GM18870 (cell line): ENCODE results near the gene NTNG1.
A peak's percentile ranks its signal among the peaks of the same experiment; 100 is the strongest.

Experiments
- ATAC-seq: cut with Tn5 transposase; IDR thresholded peaks from one replicate; pipeline ENCODE4 v1.9.1; 2021; ENCODE audit warnings: moderate library complexity; ENCODE audit not compliant: unreplicated experiment

Gene NTNG1

DNA sequence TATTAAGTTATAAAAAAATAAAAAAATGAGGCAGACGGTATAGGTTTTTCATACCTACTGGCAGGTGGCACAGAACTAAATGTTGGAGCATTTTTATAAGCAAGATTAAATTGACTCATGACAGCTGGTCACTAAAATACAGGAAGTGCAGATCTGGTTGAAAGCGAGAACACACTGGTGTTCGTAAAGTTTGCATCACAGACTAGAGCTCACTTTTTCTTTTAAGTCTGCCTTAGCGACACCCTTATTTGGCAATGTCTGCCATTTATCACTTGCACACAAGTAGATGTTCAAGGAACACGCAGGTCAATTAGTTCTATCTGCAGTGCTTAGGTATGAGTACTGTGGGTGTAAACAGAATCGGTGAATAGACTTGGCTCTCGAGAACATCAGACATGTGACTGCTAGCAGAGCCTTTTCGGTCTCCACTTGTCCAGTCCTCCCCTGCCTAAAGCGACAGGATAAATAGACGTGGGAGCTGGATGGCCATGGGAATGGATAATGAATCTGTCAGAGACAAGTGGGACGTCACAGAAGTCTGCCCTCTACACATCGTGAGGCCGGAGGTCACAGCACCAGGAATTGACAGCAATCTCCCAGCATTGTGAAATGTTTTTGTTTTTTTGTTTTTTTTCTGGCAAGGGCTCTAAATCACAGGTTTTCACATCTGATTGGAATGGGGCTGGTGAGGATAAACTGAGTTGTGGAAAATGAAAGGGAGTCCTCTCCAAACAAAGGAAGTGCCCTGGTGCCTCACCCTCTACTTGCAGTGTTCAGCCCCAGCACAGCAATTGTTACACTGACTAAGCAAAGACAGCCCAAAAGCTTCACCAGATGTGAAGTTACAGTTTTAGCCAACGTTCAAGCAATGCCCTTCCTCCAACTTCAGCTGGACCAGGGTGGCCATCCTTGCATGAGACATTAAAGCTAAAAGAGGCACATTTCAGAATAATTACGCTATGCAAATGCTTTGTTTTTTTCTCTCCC is 248.9 kb downstream of the NTNG1 start:
- ATAC-seq: peak; percentile 53

DNA sequence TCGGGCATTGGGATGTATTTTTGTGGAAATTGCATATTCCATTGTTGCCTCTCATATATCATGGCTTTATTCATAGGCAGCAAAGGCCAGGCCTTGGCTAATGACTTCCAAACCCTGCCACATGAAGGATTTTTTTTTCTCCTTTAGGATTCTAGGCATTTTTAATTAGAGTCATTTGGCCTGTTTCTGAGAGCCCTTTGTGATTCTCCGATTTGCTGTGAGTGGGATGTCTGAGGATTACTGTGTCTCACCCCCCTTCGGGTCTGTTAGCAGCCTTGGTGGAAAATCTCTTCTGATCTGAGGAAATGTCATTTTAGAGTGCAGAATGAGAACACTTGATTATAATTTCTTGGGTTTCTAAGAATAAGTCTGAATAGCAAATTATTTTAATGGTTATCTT is 253.5 kb downstream of the NTNG1 start:
- ATAC-seq: no peak

GRCh38 chr1:107401704-107402103 is 260.9 kb downstream of the NTNG1 start:
- ATAC-seq: no peak

GRCh38 chr1:107404756-107405155 is 263.9 kb downstream of the NTNG1 start:
- ATAC-seq: no peak

GRCh38 chr1:107405236-107405635 is 264.4 kb downstream of the NTNG1 start:
- no peak for ATAC-seq

DNA sequence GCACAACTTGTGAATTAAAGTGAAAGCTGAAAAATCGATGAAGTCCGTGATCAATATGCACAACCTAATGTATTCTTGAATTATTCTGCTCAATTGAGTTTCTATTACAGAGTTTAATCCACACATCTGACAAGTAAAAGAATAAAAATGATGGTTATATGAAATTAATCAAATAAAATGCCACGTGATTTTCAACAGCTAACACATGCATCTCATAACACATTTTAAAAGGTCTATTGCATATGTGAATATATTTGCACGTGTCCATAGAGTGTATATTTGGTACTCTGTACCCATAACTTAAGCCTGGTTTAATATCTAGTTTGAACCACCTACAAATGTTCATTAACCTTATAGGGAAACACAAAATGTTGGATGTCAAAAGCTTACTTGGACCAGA is 266.2 kb downstream of the NTNG1 start:
- no peak for ATAC-seq

DNA sequence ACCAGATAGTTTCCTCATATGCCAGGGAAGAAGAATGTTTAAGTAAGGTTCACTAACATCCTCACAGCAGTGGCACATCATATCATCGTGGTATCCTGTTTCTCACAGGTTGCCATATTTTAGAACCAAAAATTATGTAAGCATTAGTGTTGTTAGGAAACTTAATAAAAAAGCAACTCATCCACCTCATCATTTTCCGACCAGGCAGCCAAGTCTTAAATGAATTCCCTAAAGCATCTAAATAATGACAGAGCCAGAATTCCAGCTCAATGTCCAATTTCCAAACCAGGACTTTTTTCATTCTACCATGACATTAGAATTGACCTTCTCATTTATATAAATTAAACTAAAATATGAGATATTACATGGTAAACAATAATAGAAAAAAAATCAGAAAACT is 272.7 kb downstream of the NTNG1 start:
- no peak for ATAC-seq

DNA sequence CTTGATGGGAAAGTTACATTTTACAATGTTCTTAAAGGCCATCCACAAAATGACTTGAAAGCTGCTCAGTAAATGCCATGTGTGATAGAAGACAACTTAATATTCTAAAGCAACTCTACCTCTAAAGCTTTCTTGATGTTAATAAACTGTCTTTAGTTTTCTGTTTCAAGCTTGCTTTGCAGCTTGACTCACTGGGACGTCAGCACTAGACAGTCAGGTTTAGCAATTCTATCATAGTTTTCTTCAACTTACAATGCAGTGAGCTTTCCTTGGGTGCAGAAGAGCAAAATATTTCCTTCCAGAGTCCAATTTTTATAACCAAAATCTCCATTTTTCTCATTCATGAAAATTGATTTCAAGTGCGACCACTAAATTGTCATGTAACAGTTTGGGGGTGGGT is 273.1 kb downstream of the NTNG1 start:
- ATAC-seq: no peak

- no peak for ATAC-seq
These were observed 273.7 kb downstream of the NTNG1 start for GRCh38 chr1:107414550-107414949.

DNA sequence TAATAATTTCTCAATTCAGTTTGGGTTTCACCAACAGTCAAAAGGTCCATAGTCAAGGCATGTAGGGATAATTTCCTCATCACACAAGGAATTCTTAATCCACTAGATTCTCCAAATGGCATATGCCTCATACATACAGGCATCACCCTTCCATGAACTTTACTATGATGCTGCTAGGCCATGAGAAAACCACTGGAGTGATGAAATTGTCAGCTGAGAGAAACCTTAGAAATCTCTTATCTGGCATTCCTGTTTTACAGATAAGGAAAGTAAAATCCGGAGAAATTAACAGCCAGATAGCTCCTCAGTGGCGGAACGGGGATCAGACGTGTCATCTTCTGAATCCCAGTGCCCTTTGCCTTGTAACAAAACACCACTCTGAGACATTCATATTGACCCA is 274.4 kb downstream of the NTNG1 start:
- ATAC-seq: no peak

DNA sequence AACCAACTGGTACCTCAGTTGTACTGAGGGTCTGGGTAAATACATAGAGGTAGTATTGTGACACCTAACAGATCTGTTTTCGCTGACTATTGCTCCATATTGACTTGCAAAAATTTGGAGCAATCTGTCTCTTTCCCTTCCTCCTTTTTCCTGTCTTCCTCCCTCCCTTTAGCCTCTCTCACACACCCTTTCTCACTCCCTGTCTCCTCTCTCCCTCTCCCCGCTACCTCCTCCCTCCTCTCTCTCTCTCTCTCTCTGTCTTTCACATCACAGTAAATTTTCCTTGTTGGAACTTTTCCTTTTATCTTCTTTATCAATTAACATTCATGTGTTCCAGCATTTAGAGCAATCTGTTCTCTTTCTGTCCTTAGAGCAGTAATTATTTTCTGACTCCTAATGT is 278.2 kb downstream of the NTNG1 start:
- no peak for ATAC-seq

GRCh38 chr1:107422901-107423300 is 282.1 kb downstream of the NTNG1 start:
- ATAC-seq: no peak

DNA sequence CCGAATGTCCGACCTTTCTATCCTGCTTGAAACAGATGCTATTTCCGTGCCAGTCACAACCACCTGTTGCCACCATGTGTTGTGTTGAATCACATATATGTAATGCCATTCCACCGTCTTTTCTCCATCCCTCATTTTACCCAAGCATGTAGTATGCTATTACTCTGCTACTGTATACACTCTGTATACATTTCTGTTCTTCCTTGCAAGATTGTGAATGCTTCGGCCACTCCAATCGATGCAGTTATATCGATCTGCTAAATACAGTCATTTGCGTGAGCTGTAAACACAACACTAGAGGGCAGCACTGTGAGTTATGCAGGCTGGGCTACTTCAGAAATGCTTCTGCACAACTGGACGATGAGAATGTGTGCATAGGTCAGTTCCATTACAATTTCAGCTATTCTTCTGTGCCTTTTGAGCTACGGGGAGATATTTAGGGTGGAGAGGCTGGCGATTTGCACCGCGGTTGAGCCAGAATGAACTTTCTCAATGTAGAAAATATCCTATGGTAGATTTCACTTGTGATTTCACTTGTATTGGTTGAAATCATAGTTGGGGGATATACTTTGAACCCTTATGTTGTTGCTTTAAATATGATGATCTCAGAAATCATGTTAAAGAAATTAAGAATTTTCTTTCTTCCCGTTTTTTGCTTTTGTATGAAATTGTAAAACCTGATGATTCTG is 289.8 kb downstream of the NTNG1 start:
- ATAC-seq: peak; percentile 62

DNA sequence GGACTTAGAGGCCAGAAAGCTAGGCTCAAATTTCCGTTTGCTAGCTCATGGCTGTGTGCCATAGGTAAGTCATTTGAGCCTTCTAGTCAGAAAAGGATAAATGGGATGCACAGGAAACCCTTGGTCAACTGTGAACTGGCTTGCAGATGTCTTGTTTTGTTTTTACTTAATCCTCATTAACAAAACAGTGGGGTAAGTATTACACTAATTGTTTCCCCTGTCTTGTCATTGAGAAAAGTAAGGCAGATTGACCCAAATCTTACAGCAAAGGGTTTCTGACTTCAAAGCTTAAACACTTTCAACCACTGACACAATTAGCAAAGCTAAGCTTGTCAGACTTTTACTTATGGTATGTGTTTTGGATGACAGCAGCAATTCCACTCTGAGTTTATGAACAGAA is 291.3 kb downstream of the NTNG1 start:
- no peak for ATAC-seq

GRCh38 chr1:107433068-107433467 is 292.2 kb downstream of the NTNG1 start:
- no peak for ATAC-seq

DNA sequence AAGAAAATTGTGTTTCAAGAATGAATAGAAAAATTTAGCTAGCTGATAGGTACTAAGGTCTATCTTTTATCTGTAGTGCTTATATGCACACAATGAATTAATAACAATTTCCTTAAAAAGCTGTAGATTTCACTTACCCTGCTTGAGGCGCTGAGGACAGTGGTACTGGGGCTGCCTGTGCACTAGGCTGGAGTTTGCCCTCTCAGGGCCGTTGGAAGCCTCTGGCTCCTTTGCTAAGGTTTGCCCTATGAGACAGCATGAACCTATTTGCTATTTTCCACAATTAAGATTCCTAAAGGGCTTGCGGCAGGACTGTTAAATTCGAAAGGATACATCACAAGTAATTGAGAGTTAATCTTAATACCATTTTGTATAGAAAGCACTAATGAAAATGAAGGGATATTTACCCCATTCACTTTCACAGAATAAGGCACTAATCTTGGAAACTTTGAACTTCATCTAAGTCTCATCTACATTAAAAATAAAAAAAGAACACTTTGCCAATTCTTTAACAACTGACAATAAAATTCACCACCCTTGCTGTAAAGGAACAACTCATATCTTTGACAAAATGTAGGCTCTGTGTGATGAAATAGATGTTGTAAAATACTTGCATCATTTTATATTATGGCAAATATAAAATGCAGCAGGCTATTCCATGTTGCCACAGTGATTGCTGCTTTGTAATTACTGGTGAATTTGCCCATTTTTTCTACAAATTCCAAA is 293.0 kb downstream of the NTNG1 start:
- no peak for ATAC-seq

DNA sequence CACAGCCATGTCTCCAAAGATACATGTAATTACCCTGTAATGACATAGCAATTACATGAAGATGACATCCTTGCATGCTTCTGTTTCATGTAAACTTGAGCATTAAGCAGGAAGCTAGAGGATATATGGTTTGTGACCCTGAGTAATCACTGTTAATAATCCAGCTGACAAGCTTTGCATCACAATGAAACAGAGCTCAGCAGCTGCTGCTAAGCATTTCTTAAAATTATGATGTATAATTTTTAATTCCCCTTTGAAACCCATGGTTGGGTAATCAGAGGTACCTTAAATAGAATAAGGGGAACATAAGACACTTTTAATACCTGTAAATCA is 293.5 kb downstream of the NTNG1 start:
- ATAC-seq: peak; percentile 78

DNA sequence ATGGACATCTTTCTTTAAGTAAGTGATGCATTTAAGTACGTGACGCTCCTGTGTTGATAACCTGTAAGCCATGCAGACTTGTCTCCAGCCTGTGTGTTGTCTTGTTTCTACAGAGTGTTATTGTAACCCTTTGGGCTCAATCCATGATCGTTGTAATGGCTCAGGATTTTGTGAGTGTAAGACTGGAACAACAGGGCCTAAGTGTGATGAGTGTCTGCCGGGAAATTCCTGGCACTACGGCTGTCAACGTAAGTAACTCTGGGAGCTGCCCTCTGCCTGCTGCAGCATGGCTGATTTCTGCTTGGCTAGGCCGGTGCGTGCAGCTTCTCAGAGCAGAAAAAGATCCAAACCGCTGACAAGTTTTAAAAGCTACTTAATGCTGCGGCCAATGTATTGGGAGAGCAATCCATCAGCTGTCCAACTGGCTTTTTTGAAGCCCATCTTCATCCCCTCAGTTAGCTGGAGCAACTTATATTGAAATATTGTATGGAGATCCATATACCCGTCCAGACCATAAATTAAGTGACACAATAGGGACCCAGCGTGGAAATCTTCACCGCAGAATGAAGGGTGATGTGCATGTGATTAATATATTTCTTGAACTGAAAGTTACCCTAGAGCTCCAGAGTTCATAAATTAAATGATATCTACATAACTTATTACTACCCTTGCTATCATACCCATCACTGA is 295.9 kb downstream of the NTNG1 start:
- no peak for ATAC-seq

DNA sequence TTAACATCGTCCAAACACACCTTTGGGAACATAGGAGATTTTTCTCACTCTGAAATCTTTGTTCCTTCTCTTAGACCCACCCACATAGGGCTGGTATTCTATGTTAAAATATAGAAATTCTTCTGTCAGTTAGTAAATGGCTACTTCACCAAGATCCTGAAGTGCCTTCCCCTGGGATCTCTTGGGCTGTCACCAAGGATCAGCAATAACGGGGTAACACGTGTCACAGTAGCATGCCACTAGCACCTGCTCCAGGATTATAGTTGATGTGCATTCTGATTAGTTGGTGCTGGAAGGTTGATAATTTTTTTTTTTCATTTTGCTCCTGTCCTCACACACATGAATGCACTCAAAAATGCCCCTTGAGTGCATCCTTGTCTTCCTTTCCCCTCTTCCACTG is 298.7 kb downstream of the NTNG1 start:
- no peak for ATAC-seq

DNA sequence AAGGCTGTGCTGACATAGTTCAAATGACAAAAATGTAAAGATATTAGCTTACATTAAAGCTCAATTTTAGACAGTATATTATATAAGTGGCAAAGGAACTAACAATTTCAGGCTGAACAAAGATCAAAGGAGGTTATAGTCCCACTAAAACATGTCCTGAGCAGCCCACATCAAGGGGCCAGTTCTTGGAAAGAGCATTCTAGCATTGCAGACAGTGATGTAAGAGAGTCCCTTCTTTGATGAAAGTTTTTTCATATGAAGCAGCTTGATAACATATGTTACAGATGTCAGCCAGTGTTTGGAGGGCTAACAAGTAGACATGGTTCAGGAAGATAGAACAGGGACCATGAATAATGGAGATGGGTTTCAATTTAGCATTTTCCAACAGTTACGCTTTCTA is 301.7 kb downstream of the NTNG1 start:
- no peak for ATAC-seq

DNA sequence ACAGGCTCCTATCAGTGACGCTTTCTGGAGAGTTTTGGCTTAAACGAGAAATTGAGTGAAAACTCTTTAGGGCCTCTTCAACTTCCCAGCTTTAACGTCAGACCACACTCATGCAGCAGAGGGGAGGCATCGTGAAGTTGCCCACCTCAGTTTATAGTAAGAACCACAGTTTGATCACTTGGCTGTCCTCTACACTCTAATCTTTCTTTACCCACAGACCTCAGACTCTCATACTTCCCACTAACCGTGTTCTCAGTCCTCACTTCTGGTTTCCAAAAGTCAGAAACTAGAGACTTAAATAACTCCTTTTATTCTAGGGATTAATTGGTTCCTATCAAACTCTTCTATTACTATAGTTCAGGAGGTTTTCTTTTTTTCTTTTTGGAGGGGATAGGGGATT is 302.2 kb downstream of the NTNG1 start:
- no peak for ATAC-seq
